HG03139 (cell line): Measurements from ENCODE around the gene FAM72B.
"Not testable (repeated sequence)": the region's sequence is repeated elsewhere in the genome, so short reads cannot be mapped to it uniquely, and the experiment has no call there.

Source experiments
- ATAC-seq: cut with Tn5 transposase; IDR thresholded peaks from one replicate; pipeline ENCODE4 v1.9.1; 2021; ENCODE audit not compliant: unreplicated experiment

Gene FAM72B

GRCh38 chr1:121155671-121156358 lies 28.3 kb downstream of the FAM72B start:
- not testable (repeated sequence) for ATAC-seq

DNA sequence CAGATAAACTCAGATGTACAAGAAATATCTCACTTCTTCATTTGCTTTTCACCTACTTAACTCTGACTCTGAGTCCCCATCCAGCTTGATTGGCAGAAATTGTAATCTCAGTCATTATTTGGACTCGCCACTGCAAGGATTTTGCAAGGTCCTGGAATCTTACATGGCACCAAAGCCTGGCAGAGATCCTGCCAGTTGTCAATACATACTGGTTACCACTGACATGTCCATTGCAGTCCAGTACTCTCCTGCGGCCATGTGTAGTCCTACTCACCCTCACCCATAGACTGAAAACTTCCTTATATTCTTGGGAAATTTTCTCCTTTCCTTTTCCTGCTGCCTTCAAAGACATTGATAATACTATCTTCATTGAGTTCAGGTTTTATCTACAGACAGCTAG lies 29.3 kb downstream of the FAM72B start:
- not testable (repeated sequence) for ATAC-seq

- ATAC-seq: not testable (repeated sequence)
Observed at GRCh38 chr1:121152788-121153187, 31.4 kb downstream of the FAM72B start.

DNA sequence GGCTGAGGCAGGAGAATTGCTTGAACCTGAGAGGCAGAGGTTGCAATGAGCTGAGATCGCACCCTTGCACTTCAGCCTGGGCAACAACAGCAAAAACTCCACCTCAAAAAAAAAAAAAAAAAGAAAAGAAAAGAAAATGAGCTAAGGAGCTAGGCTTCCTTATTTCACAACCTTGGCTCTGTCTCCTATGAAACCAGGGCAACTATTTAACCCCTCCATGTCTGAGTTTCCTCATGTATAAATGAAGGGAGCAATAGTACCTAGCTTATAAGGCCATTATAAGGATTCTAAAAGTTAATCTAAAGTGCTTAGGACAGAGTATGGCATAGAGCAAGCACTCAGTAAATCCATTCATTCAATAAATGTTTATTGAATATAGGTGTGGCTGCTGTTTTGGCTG lies 32.8 kb downstream of the FAM72B start:
- ATAC-seq: not testable (repeated sequence)

- not testable (repeated sequence) for ATAC-seq
Observed at GRCh38 chr1:121148489-121149190, 35.5 kb downstream of the FAM72B start.

DNA sequence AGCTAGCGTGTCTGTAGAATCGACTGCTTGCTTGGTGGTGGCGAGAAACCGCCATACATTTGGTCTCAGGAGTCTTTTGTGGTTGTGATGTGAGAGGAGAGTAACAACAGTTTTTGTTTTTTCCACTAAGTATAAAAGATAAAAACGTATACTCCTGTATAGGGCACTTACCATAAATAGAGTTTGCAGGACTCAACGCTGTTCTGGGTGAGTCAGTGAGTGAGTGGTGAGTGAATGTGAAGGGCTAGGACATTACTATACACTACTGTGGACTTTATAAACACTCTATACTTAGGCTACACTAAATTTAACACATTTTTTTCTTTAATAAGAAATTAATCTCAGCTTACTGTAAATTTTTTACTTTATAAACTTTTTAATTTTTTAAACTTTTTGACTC lies 43.7 kb downstream of the FAM72B start:
- not testable (repeated sequence) for ATAC-seq

DNA sequence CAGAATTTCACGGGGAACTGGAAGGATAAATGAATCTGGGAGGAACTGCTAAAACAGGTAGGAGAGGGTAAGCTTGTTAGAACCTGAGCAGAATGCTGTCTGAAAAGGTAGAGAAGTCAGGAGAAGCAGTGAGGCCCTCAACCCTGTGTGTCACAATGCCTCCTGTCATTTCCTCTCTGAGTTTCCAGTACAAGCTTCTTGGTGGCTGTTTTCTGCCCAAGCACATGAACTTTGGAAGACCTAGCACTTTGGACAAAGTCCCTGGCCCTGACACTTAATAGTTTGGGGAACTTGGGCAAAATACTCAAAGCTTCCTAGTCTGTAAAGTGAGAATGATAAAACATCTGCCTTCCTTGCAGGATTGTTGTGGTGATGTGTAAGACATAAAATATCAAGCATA lies 52.6 kb downstream of the FAM72B start:
- not testable (repeated sequence) for ATAC-seq

DNA sequence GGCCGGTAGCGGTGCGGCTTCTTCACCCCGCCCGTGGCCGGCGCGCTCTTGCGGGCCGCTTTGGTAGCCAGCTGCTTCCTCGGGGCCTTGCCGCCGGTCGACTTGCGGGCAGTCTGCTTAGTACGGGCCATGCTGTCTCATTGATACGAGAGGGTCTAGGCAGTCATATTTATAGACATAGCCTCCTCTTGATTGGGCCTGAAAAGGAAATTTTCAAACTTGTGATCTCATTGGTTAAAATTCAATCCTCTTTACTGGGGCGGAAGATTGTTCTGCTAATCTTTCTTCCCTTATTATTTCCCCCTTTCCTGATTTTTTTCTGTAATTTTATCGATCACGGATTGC lies 65.7 kb downstream of the FAM72B start:
- ATAC-seq: not testable (repeated sequence)
